BE2C (cell line): ENCODE data around the gene LCLAT1.
A peak's percentile ranks its signal among the peaks of the same experiment; 100 is the strongest.

ENCODE experiments used
- DNase-seq: peaks from one replicate; pipeline ENCODE4 v3.0.0-alpha.2; 2020
- H3K27me3 ChIP-seq: fragments of 250-450 bp; sonication (Bioruptor Pico); 2 replicates; pipeline ENCODE4 v1.5.1; 2020; ENCODE audit warnings: mild to moderate bottlenecking
- H3K36me3 ChIP-seq: fragments of 250-450 bp; sonication (Bioruptor Pico); 2 replicates; pipeline ENCODE4 v1.5.1; 2020; ENCODE audit warnings: mild to moderate bottlenecking
- H3K4me1 ChIP-seq: fragments of 250-450 bp; sonication (Bioruptor Pico); 2 replicates; pipeline ENCODE4 v1.5.1; 2020
- H3K4me3 ChIP-seq: 2 replicates; pipeline ENCODE4 v1.5.1; 2011; ENCODE audit warnings: low read depth, low read length
- H3K9me3 ChIP-seq: fragments of 250-450 bp; sonication (Bioruptor Pico); 2 replicates; pipeline ENCODE4 v1.5.1; 2020
- CTCF ChIP-seq: IDR thresholded peaks from 2 replicates; pipeline ENCODE4 v1.5.1; 2012; ENCODE audit warnings: mild to moderate bottlenecking, low read depth, low read length

LCLAT1 gene

GRCh38 chr2:30688956-30689401 lies 241.9 kb downstream of the LCLAT1 start:
- TF ChIP-seq CTCF, result no peak
- Histone ChIP-seq H3K4me3 (no peak overlapping the region), H3K27me3 (no peaks in the 10 kb centered on the region), H3K9me3 (no peaks in the 10 kb centered on the region), H3K4me1 (no peaks in the 10 kb centered on the region), H3K36me3 (no peaks in the 10 kb centered on the region)
- DNase-seq, result no peak

- H3K4me1 ChIP-seq, result no peaks in the 10 kb centered on the region
- H3K4me3 ChIP-seq, result no peak overlapping the region
- H3K27me3 ChIP-seq, result no peaks in the 10 kb centered on the region
- H3K36me3 ChIP-seq, result no peaks in the 10 kb centered on the region
- no peak for TF ChIP-seq CTCF
- no peak for DNase-seq
- no peaks in the 10 kb centered on the region for H3K9me3 ChIP-seq
These were observed 242.6 kb downstream of the LCLAT1 start for GRCh38 chr2:30689496-30690125.

- Histone ChIP-seq H3K27me3 (no peaks in the 10 kb centered on the region), H3K4me1 (no peaks in the 10 kb centered on the region), H3K4me3 (no peak overlapping the region), H3K36me3 (no peaks in the 10 kb centered on the region), H3K9me3 (no peaks in the 10 kb centered on the region)
- no peak for TF ChIP-seq CTCF
- no peak for DNase-seq
These were observed 243.1 kb downstream of the LCLAT1 start for GRCh38 chr2:30690126-30690561.

- no peak for TF ChIP-seq CTCF
- no peaks in the 10 kb centered on the region for H3K4me1 ChIP-seq
- no peak overlapping the region for H3K4me3 ChIP-seq
- H3K9me3 ChIP-seq, result no peaks in the 10 kb centered on the region
- DNase-seq, result no peak
- no peaks in the 10 kb centered on the region for H3K36me3 ChIP-seq
- no peaks in the 10 kb centered on the region for H3K27me3 ChIP-seq
These were observed 244.3 kb downstream of the LCLAT1 start for GRCh38 chr2:30691091-30691947.

- H3K4me1 ChIP-seq, result no peaks in the 10 kb centered on the region
- peak; percentile 16; the same call in 1 of the 2 replicates for TF ChIP-seq CTCF
- no peaks in the 10 kb centered on the region for H3K27me3 ChIP-seq
- H3K36me3 ChIP-seq, result no peaks in the 10 kb centered on the region
- DNase-seq, result no peak
- no peaks in the 10 kb centered on the region for H3K9me3 ChIP-seq
- no peak overlapping the region for H3K4me3 ChIP-seq
These were observed 245.1 kb downstream of the LCLAT1 start for GRCh38 chr2:30691948-30692828.
